HTR-8/SVneo (cell line): ENCODE measurements around the gene PLEKHA7.
A peak's percentile ranks its signal among the peaks of the same experiment; 100 is the strongest.
"Not testable (repeated sequence)": the region's sequence is repeated elsewhere in the genome, so short reads cannot be mapped to it uniquely, and the experiment has no call there.

ENCODE experiments used
- DNase-seq: peaks from one replicate; pipeline ENCODE4 v3.0.0; 2011; ENCODE audit warnings: low spot score, mixed read lengths; ENCODE audit not compliant: insufficient read length
- FAIRE-seq: peaks from 2 replicates; lab custom pipeline; 2011; peaks lifted over from hg19 to GRCh38; lab: Jason Lieb, UNC

The PLEKHA7 gene

DNA sequence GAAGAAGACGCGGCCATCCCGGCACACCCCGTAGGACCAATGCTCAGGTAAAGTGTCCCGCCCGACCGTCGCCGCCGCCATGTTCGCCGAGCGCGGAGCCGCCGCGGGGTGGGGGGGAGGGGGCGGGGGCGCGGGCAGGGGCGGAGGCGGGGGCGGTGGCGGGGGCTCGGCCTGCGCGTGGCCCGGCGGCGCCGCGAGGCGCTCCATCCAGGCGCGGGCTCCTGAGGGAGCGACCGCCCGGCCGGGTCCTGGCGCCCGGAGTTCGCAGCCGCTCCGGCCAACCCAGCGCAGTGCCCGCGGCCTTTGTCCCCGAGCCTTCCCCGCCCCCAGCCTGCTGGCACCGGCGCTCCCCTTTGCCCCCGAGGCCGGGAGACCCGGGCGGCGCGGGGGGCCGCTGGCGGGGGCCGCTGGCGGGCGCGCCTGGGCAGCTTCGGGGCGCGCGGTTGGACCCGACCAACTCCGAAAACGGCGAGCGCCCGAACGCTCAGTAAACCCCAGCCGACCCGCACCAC, at the start of gene PLEKHA7:
PLEKHA7 (minus strand) TSS at position 94 of the 512 bp plus-strand sequence; CDS start at position 81, 13 bp downstream.
- FAIRE-seq (no peak), DNase-seq (no peak)

GRCh38 chr11:17063171-17064002, 49.2 kb upstream of the PLEKHA7 start:
- DNase-seq (peak; percentile 62), FAIRE-seq (no peak)

GRCh38 chr11:17051146-17051545, 36.9 kb upstream of the PLEKHA7 start:
- not testable (repeated sequence) for FAIRE-seq, DNase-seq

- not testable (repeated sequence) for FAIRE-seq, DNase-seq
Measured at GRCh38 chr11:17048491-17048890, 34.3 kb upstream of the PLEKHA7 start.

- no peak for DNase-seq
- FAIRE-seq: no peak
Measured at GRCh38 chr11:17046690-17047089, 32.5 kb upstream of the PLEKHA7 start.

GRCh38 chr11:17036666-17037658, 22.7 kb upstream of the PLEKHA7 start:
- DNase-seq (no peak), FAIRE-seq (no peak)

- not testable (repeated sequence) for DNase-seq, FAIRE-seq
Measured at GRCh38 chr11:17034027-17034426, 19.8 kb upstream of the PLEKHA7 start.

DNA sequence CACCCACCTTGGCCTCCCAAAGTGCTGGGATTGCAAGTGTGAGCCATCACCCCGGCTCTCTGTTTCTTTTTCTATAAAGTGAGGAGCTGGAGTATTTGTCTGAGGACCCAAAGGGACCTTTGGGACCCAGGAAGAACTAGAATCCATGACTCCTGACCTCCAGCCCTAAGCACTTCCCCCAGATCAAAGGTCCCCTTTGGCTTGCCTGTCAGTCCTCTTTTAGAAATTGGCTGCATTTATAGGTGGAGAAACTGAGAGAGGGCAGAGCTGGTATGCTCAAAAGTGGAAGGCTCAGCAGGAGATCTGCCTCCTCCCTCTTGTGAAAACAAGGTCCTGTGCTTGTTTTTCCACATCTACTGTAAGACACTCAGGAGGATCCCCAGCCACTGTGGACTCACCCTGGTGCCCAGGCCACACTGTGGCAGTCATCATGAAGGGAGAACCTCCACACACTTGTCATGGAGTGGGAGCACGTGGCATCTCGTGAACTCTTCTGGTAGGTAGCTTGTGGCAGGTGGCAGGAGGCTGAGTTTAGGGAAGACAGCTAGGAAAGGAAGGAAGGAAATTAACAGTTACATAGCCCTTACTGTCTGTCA, 12.4 kb upstream of the PLEKHA7 start:
- FAIRE-seq: no peak
- no peak for DNase-seq

DNA sequence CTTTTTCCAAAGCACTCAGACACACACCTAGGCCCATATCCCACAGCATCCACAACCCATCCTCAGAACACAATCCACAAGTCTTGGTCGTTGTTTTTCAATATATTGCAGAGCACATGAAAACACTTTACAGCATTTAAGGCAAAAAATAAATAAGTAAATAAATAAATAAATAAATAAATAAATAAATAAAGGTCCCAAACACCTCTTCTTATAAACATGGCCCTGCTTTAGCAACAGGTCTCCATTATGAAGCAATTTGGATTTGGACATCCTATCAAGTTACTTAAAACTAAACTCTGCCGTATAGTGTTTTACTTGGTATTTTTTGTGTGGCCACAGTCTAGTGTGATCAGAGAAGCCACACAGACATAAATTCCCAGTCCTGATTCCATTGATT, 10.7 kb upstream of the PLEKHA7 start:
- DNase-seq (no peak), FAIRE-seq (no peak)

DNA sequence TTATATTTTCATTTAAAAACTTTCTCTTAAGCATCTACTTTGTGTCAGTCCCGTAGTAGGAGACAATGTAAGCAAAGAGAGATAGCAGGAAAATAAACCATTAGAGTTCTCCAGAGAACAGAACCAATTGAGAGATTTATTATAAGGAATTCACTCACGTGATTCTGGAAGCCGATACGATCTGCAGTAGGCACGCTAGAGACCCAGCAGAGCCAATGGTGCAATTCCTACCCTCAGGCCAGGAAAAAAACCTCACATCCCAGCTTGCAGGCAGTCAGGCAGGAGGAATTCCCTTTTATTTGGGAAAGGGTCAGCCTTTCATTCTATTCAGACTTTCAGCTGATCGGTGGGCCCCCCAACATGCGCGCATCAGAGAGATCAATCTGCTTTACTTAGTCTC, 7.3 kb upstream of the PLEKHA7 start:
- no peak for FAIRE-seq
- peak; percentile 62 for DNase-seq

DNA sequence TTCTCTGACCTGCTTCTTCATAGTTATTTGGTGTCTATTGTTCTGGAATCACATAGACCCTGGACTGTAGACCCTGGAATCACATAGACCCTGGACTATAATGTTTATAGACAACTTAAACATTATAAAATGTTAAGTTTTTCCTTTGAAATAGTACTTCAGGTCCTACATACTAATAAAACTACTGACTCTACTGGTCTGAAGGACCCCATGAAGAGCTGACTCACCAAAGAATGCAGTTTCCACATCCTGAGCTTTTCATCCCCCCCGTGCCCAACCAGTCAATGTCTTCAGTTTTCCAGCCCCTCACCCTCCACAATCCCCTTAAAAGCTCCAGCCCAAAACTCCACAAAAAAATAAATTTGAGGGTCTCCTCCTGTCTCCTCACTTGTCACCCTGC, 6.6 kb upstream of the PLEKHA7 start:
- DNase-seq: no peak

DNA sequence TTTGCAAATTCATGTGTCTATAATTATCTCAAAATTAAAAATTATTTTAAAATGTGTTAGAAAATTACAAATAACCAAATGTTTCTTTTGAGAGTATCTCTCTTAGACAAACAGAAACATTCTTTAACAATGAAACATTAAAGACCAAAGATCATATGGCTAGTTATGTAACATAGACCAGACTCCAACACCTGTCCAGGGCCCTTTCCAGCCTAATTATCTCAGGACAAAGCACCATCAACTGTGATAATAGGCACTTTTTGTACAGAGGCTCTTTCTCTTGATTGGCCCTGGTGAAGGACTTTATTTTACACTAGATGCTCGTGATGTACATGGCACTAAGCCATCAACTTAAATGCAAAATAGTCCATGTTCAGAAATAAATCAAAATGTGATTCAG, 5.0 kb upstream of the PLEKHA7 start:
- DNase-seq: no peak
- FAIRE-seq: no peak

More for the DNA sequence above, 6.6 kb upstream of the PLEKHA7 start:
- no peak for FAIRE-seq

DNA sequence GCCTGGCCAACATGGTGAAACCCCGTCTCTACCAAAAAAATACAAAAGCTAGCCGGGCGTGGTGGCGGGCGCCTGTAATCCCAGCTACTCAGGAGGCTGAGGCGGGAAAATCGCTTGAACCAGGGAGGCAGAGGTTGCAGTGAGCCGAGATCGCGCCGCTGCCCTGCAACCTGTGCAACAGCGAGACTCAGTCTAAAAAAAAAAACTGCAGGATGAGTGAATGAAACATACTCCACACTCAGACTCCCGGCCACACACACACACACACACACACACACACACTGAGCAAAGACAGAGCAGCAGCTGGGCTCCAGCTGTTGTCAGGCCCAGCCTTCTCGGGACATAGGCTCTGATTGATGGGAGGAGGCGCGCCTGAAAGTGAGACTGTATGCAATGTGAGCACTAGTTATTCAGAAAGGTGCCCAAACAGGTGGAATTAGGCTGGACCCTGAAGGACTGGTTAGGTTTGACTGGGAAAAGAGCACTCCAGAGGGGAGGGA, 1.5 kb upstream of the PLEKHA7 start:
- DNase-seq: no peak
- no peak for FAIRE-seq

DNA sequence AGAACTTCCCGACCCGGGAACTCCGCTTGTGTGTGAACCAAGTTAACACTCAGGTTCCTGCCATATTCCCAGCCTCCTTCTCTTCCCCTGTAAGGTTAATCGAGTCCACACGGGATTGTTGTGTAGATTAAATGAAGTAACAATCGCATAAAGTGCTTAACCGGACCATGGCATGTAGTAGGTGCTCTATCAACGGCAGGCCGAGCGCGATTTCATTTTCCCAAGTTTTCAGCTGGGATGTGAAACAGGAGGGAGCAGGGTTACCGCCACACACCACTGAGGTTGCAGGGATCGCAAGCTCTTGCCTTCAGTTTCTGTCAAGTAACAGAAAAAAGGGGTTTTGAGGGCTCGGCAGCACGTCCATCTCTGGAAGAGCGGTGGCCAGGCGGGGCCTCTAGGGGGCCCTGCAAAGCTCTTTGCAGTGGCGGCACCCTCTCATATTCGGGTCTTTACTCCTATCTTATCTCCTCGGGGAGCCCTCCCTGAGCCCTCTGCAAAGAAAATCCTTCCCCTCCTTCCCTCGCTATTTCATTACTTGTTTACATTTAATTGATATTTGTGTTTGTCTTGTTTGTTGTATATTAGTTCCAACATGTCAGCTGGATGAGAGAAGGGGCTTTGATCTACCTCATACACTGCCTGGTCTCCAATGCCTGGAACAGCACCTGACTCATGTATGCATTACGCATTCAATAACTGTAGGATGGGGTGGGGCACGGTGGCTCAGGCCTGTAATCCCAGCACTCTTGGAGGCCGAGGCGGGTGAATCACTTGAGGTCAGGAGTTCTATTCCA, 816 bp upstream of the PLEKHA7 start:
- no peak for DNase-seq
- no peak for FAIRE-seq

DNA sequence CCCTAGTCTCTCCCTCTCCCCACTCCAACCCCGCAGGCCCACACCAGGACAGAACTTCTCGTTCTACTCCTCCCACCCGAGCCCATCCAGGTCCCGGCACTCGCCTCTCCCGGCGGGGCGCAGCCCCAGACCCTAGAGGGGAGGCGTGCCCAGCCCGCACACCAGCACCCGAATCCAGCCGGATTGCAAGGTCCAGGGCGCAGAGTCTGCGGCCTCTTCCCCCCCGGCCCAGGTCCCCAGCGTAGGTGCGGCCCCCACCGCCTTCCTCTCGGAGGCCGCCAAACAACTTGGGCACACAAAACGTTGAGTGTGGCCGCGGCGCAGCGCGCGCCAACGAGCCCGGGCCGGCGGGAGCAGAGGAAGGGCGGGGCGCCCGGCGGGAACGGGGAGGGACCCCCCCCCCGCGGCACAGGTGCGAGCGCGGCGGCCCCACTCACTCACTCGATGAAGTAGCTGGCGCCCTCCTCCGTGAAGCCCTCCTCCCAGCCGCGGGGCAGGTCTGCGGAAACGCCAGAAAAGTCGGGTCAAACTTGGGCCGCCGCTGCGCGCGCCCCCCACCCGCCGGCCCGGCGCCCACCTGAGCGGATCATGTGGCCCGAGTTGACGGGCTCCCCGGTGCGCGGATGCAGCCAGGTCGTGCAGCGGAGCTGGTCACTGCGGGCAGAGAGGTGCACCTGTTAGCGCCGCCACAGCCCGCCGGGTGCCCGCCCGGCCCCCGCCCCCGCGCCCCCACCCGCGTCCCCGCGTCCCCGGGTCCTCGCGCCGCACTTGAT, 480 bp downstream of the PLEKHA7 start:
- DNase-seq (no peak), FAIRE-seq (no peak)

DNA sequence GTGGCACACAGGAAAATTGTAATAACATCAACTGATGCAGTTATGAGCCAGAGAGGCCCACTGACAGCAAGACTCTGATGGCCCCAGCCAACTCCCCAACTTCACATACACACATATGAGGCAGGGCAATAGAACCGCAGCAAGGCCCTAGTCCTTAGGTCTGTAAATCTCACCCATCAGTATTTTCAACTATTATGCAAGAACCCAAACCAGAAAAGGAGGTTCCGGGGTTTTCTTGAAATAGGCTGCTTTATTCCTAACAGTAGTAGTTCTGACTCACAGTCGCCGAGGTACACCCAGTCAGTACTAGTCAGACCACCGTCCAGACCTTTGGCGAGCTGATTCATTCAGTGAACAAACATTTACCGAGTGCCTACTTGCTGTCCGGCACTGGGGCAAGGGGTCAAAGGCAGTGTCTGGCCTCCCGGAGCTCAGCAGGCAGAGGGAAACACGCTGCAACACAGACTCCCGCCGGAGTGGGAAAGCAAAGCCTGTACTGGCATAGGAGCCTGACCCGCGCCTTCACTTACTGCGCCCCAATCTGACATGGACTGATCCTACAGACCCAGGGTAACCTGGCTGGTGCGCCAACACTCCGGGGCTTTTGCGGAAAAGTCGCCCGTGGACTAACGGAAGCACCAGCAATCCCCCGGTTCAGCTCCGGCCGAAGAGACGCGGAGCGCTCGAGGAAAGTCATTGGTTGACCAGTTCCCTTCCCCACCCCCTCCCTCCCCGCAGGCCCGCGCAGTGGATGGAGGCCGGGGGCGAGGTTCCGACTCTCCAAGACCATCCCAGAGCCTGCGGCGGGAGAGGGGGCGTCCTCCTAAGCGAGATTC, 1.3 kb downstream of the PLEKHA7 start:
- peak; percentile 77 for FAIRE-seq
- peak; percentile 45 for DNase-seq

- DNase-seq (no peak), FAIRE-seq (no peak)
Measured at GRCh38 chr11:17012179-17012578, 2.0 kb downstream of the PLEKHA7 start.
